Panc1 (cell line): Measurements from ENCODE around the gene TMEM123.

Source experiments
- POLR2AphosphoS5 ChIP-seq: IDR thresholded peaks from 2 replicates; pipeline ENCODE4 v1.6.1; 2012; ENCODE audit warnings: mild to moderate bottlenecking, low read depth, low read length, moderate library complexity
- TF ChIP-seq, protein P1 (sequence below): fragments of 450-650 bp; IDR thresholded peaks from 2 replicates; pipeline ENCODE4 v1.5.1; 2017; ENCODE audit warnings: mild to moderate bottlenecking
- TF ChIP-seq, protein P2 (sequence below), 2 experiments: IDR thresholded peaks; 2 replicates each; pipeline ENCODE4 v1.6.1; 2011 to 2012; ENCODE audit warnings: low read depth in 2 of 2, control low read depth in 1 of 2, low read length in 1 of 2, mild to moderate bottlenecking in 1 of 2, moderate library complexity in 1 of 2; ENCODE audit not compliant: insufficient read depth in 1 of 2

DNA sequence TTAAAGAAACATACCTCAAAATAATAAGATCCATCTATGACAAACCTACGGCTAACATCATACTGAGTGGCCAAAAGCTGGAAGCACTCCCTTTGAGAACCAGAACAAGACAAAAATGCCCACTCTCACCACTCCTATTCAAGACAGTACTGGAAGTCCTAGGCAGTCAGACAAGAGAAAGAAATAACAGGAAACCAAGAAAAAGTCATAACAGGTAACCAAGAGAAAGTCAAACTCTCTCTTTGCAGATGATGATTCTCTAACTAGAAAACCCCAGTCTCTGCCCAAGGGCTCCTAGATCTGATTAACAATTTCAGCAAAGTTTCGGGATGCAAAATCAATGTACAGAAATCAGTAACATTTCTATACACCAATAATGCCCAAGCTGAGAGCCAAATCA is 35.6 kb downstream of the TMEM123 start:
- TF ChIP-seq, protein P1, sequence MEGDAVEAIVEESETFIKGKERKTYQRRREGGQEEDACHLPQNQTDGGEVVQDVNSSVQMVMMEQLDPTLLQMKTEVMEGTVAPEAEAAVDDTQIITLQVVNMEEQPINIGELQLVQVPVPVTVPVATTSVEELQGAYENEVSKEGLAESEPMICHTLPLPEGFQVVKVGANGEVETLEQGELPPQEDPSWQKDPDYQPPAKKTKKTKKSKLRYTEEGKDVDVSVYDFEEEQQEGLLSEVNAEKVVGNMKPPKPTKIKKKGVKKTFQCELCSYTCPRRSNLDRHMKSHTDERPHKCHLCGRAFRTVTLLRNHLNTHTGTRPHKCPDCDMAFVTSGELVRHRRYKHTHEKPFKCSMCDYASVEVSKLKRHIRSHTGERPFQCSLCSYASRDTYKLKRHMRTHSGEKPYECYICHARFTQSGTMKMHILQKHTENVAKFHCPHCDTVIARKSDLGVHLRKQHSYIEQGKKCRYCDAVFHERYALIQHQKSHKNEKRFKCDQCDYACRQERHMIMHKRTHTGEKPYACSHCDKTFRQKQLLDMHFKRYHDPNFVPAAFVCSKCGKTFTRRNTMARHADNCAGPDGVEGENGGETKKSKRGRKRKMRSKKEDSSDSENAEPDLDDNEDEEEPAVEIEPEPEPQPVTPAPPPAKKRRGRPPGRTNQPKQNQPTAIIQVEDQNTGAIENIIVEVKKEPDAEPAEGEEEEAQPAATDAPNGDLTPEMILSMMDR: no peak
- TF ChIP-seq POLR2AphosphoS5: no peak
- TF ChIP-seq, protein P2, sequence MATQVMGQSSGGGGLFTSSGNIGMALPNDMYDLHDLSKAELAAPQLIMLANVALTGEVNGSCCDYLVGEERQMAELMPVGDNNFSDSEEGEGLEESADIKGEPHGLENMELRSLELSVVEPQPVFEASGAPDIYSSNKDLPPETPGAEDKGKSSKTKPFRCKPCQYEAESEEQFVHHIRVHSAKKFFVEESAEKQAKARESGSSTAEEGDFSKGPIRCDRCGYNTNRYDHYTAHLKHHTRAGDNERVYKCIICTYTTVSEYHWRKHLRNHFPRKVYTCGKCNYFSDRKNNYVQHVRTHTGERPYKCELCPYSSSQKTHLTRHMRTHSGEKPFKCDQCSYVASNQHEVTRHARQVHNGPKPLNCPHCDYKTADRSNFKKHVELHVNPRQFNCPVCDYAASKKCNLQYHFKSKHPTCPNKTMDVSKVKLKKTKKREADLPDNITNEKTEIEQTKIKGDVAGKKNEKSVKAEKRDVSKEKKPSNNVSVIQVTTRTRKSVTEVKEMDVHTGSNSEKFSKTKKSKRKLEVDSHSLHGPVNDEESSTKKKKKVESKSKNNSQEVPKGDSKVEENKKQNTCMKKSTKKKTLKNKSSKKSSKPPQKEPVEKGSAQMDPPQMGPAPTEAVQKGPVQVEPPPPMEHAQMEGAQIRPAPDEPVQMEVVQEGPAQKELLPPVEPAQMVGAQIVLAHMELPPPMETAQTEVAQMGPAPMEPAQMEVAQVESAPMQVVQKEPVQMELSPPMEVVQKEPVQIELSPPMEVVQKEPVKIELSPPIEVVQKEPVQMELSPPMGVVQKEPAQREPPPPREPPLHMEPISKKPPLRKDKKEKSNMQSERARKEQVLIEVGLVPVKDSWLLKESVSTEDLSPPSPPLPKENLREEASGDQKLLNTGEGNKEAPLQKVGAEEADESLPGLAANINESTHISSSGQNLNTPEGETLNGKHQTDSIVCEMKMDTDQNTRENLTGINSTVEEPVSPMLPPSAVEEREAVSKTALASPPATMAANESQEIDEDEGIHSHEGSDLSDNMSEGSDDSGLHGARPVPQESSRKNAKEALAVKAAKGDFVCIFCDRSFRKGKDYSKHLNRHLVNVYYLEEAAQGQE (IDR thresholded peaks at IDR 0.05; ENCODE audit: insufficient read depth in 1 of 2, low read depth in 2 of 2, low read length in 1 of 2): no peak
